GM18517 (cell line): Measurements from ENCODE around the gene PDGFB.

Experiments
- ATAC-seq: cut with Tn5 transposase; IDR thresholded peaks from one replicate; pipeline ENCODE4 v1.9.1; 2021; ENCODE audit warnings: mild to moderate bottlenecking, moderate library complexity; ENCODE audit not compliant: unreplicated experiment

PDGFB gene

GRCh38 chr22:39255449-39256185 lies 10.8 kb upstream of the PDGFB start:
- ATAC-seq = no peak

- ATAC-seq = no peak
Measured at GRCh38 chr22:39254789-39255298, 10.1 kb upstream of the PDGFB start.

GRCh38 chr22:39254122-39254521 lies 9.3 kb upstream of the PDGFB start:
- no peak for ATAC-seq

GRCh38 chr22:39253435-39254070 lies 8.8 kb upstream of the PDGFB start:
- no peak for ATAC-seq

- ATAC-seq = no peak
Measured at GRCh38 chr22:39252461-39253434, 8.0 kb upstream of the PDGFB start.

GRCh38 chr22:39251762-39252460 lies 7.1 kb upstream of the PDGFB start:
- ATAC-seq = no peak

- no peak for ATAC-seq
Measured at GRCh38 chr22:39250838-39251237, 6.1 kb upstream of the PDGFB start.

- ATAC-seq = no peak
Measured at GRCh38 chr22:39250131-39250530, 5.3 kb upstream of the PDGFB start.

GRCh38 chr22:39249086-39249704 lies 4.4 kb upstream of the PDGFB start:
- no peak for ATAC-seq

GRCh38 chr22:39248254-39248653 lies 3.5 kb upstream of the PDGFB start:
- no peak for ATAC-seq

GRCh38 chr22:39247361-39247760 lies 2.6 kb upstream of the PDGFB start:
- ATAC-seq = no peak

- no peak for ATAC-seq
Measured at GRCh38 chr22:39246690-39247332, 2.0 kb upstream of the PDGFB start.

GRCh38 chr22:39246217-39246616 lies 1.4 kb upstream of the PDGFB start:
- no peak for ATAC-seq

GRCh38 chr22:39245130-39246039 lies 603 bp upstream of the PDGFB start:
- no peak for ATAC-seq

GRCh38 chr22:39244136-39244495 lies 666 bp downstream of the PDGFB start:
- ATAC-seq = no peak

GRCh38 chr22:39243439-39244135 lies 1.2 kb downstream of the PDGFB start:
- ATAC-seq = no peak

GRCh38 chr22:39242595-39243438 lies 2.0 kb downstream of the PDGFB start:
- no peak for ATAC-seq
